ENCODE results near the gene GFRA1.

GFRA1 gene

DNA sequence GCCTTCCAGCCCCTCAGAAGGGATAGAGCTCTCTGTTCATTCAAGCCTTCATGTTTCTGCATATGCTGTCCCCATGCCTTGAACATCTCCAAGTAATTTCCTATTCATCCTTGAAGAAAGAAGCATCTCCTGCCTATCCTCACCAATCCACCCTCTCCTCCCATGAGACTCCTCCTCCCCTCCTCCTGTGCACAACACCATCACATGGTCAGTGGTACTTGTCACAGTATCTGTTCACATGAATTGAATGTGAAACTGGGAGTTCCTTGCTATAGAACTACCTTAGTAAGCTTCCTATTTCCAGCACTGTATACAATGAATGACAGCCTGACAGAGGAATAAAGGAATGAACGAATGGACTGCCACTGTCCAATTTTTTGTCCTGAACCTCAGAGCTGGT is 115.5 kb downstream of the GFRA1 start:
- DNase-seq, result no peak

DNA sequence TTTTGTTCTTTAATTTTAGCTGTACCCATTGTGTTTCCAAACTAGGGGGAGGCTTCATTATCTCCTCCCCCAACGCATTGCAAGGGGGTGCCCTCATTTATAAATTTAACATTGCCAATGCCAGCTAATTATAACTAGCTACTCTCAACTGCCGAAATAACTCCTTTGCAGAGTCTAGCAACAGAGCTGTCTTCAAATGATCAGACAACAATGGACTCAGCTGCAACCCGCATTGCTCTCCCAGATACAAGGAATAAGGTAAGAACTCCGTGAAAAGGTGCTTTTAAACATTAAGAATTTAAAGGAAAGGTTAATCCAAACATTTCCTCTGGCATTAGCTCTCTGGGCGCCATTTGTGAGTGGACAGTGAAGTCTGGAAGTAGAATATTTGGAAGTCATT is 116.2 kb downstream of the GFRA1 start:
- no peak for DNase-seq

- no peak for DNase-seq
Measured at GRCh38 chr10:116155191-116155590, 117.8 kb downstream of the GFRA1 start.

GRCh38 chr10:116154651-116155050 is 118.4 kb downstream of the GFRA1 start:
- no peak for DNase-seq

DNA sequence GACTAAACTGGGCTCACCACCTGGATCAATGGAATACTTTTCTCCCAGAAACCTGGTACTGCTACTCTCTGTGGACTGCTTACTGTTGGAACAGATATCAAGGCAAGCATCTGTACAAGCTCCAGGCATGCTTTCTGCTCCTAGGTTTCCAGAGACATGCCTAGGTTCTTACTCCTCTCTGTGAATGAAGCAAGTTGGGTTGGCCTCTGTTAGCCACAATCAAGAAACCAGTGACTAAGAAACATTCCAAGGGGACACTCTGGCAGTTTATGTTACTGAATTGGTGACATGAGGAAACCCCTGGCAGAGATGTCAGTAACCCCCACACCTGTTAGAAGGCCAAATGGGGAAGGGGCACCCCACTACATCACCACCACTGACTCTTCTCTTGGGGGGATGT is 121.9 kb downstream of the GFRA1 start:
- no peak for DNase-seq

DNA sequence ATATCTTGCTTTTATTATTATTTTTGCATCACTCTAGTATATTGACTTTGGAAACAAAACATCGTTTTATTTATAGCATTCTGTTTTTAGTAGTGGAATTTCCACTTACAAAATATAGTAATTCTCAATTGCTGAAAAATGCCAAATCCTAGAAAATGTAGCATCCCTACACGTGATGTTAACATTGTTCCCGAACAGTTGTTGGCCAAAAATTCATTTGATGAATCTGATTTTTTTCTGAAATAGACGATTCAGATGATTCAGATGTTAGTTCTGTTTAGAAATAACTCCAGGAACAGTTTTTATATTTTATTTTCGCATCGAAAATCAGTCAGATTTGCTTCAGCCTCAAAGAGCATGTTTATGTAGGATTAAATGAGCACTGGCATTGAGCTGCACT is 122.4 kb downstream of the GFRA1 start:
- no peak for DNase-seq

DNA sequence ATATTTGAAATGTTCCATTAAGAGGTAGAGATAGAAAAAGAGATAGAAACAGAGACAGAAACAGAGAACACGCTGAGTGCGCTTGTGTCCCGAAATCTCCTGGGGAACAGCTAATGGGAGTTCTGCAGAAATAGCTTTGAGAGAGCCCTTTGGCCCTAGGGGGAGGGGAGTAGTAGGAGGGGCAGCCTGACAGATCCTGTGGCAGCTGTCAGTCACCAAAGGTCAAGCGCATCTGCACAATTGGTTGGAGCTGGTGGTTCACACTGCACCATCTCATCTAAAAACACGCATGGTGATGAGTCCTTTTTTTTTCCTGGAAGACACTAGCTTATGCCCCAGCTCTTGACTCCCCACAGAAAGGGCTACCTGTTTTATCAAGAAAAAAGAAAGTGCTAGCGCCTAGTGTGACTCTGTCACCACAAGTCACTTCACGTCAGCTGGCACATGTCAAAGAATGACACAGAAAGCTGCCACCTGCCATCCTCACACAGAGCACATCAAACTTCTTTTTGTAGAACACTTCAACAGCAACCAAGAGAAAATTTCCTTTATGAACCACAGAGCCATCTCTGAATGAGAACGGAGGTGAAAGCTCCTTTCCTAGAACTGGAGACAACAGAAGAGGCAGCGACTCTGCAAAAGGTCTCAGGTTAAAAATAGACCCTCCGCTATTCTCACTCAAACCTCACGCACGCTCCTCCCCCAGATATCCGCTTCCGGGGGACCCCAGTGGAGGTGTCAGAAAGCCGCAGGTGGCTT is 125.7 kb downstream of the GFRA1 start:
- DNase-seq, result no peak

DNA sequence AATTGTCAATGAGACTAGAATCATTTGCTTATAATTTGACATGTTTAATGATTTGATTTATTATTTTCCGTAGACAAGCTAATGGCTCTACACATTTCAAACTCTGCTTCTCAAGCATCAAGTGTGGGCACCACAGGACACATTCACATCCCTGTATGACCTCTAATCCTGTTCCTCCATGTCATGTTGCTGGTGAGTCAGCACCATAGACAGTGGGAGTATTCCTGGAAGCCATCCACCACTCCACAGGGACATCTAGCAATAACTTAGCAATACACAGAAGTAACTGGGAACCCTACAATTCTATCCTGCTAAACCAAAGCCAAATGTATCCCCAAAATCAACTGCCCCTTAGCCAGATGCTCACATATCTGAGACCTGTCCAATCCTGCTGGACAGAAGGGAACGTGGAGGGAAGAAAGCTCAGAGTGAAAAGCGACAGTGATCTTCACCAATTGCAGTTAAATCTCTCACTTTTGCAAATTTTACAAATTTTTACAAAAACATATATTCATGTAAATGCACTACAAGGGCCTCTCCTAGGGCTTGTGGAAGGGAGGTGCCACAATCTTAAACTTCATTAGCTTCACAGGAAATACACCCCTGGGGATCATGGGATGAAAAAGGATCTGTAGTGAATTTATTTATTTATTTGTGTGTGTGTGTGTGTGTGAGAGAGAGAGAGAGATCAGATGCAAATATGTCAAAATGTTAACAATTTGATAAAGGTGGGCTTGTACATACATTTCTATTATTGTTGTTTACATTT is 126.5 kb downstream of the GFRA1 start:
- DNase-seq, result no peak

GRCh38 chr10:116143673-116144222 is 129.3 kb downstream of the GFRA1 start:
- DNase-seq, result no peak

GRCh38 chr10:116141855-116142254 is 131.2 kb downstream of the GFRA1 start:
- DNase-seq, result no peak

DNA sequence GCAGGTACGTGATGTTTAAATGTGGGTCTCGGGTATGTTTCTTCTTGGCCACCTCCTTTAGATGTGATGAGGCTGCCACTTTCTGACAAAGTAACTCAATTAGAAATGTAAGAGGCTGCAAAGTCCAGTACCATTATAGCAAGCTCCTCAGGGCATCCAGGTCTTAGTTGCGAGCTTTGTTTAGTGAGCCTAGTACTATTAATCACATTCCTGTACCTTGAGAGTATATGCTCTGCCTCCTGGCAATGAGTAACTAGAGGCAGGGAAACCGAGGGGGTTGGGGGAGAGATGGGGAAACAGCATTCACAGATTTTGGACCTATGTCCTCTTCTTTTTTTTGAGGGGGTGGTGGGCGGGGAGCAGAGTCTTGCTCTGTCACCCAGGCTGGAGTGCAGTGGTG is 131.8 kb downstream of the GFRA1 start:
- DNase-seq, result no peak

DNA sequence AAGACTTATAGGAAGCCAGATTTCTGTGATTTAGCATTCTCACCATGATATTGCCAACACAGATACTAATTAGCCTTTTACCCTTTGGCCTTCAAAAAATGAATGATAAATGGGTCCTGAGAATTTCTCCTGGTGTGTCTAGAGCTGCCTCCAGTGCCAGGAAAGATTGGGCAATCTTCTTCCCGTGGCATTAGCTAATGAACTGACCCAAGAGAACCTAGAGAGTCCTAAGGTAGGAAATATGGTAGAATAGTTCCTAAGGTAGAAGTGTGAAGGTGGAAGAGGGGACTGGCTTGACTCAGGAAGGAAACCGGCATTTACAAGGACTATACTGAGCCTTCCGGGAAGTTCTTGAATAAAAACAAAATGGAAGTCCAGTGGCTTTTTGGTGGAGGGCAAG is 133.1 kb downstream of the GFRA1 start:
- no peak for DNase-seq

GRCh38 chr10:116138897-116139296 is 134.1 kb downstream of the GFRA1 start:
- DNase-seq, result no peak

DNA sequence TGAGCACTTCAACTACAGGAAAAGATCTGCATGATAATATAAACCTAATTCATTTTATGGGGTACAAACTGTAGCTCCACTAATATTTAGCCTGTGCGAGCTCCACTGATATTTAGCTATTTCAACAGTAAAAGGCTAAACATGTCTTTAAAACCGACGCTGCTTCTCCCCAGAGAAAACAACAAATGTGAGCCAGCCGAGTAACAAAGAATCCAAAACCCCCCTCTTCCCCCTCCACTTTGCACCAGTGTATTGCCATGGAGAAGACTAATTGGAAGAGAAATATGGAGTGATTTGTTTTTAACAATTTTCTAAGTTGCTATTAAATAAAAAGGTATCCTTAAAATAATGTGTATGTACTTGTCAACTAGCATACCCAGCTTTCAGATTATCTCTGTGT is 136.7 kb downstream of the GFRA1 start:
- no peak for DNase-seq

- DNase-seq, result no peak
Measured at GRCh38 chr10:116134322-116134721, 138.7 kb downstream of the GFRA1 start.

DNA sequence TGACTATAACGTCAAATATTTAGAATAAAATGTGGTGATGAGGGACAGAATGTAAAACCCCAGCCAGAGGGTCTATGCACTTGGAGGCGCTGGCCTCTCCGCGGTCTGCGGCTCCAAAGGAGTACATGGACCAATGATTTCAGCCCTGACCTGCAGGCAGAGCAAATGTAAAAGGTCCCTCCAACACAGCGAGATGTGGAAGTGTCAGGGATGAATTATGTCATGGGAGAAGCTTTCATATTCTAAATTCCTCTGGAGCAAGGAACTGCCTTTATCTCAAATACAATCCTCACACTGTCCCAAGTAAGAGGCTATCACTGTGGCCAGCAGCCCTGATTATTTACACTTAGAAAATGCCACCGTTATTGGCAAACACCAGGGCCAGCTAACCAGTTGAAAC is 139.4 kb downstream of the GFRA1 start:
- DNase-seq, result no peak

- DNase-seq, result no peak
Measured at GRCh38 chr10:116132780-116133399, 140.1 kb downstream of the GFRA1 start.

DNA sequence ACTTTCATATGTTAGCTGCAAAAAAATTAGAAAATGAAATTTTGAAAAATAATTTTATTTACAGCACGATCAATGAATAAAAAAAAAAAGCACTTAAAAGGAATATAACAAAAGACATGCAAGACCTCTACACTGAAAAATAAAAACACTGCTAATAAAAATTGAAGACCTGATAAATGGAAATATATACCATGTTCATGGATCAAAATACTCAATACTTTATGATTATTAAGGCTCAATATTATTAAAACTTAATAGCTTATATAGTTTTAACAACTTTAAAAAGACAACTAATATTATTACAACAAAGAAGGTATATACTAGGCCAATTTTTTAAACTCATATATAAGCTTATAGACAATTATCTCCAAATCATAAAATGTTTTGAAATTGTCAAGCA is 143.0 kb downstream of the GFRA1 start:
- no peak for DNase-seq

GRCh38 chr10:116126954-116127695 is 145.9 kb downstream of the GFRA1 start:
- DNase-seq, result no peak

DNA sequence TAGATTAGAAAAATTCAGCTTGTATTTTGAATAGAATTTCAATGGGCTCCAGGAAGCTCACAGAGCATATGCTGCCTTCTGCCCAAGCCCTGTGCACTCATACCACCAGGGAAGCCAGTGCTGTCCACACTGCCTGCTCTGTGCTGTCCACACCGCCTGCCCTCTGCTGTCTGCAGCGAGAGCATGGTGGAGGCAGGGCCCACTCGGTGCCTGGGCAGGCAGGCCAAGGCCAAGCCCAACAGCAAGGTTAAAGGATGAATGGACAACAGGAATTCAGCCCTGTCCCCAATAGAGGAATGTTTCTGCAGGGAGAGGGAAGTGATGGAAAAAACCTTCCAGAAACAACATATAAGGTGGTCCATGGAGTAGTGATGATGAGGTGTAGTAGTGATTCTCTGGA is 146.8 kb downstream of the GFRA1 start:
- no peak for DNase-seq

DNA sequence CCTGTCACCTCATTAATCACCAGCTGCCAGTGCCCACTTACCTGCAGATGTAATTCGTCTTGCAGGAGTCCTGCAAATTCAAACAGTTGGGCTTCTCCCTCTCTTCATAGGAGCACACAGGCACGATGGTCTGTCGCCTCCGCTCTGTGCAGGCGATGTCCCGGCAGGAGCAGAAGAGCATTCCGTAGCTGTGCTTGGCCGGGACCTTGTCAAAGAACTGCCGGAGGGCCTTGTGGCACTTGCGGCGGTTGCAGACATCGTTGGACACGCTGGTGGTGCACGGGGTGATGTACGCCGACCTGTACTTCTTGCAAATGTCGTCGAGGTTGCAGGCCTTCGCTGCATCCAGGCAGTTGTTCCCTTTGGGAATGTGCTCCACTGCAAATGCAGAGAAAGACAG is 147.8 kb downstream of the GFRA1 start:
- no peak for DNase-seq

DNA sequence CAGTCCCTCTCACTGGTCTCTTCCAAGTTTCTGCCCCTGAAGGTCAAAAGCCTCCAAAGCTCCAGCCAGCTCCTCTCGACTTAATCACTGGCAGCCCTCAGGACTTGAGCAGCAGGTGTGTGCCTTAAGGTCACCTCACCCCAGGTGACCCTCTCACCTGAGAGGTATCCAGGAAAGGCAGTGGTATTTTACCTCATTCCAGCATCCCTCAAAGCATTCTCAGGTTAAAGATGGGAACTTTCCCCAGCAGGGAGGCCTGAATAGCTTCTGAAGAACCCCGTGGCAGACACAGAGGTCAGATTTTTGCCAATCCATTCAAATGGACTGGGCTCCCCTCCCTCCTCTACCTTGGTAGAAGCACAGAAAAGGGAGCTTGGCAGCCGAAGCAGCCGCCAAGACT is 148.2 kb downstream of the GFRA1 start:
- no peak for DNase-seq

DNA sequence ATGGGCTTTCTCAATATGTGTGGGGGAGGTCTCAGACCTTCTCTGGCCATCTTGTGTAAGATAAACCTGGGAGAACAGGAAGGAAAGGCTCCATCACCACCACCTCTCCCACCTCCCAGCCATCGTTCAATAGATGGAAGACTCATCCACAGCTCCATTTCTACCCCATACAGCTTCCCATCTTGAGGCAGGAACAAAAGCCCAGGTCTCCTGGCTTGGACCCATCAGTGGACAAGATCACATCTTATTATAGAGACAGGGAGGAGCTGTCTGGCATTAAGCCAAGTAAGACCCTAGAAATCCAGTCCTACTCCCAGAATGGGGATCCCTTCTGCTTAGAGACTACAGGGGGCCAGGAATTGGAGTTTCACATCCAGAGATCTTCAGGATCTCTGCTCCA is 150.3 kb downstream of the GFRA1 start:
- DNase-seq, result no peak

Data from amniotic stem cell (primary cell).